HEK293 (cell line): ENCODE results near the gene ETHE1.

Source experiments
- CTCF ChIA-PET: fragments of 350-600 bp; formaldehyde crosslinking; extraction: SDS; loops from one replicate; lab custom pipeline; 2021; ENCODE audit warnings: antibody characterized with exemption; lab: Yijun Ruan, JAX
- POLR2A ChIA-PET: fragments of 300-600 bp; formaldehyde crosslinking; extraction: SDS; loops from one replicate; lab custom pipeline; 2020; ENCODE audit warnings: antibody characterized with exemption, inconsistent platforms; lab: Yijun Ruan, JAX
- H3K27ac ChIP-seq: fragments of 200-500 bp; sonication (Bioruptor generic); 2 replicates; pipeline ENCODE4 v1.5.1; 2014; ENCODE audit warnings: low read depth, low read length, control low read depth, inconsistent platforms; ENCODE audit errors: extremely low read depth
- H3K36me3 ChIP-seq, 2 experiments: fragments of 200-500 bp in 1 of 2; sonication (Bioruptor generic) in 1 of 2; 1 replicate in 1 of 2; 2 replicates in 1 of 2; pipeline ENCODE4 v1.5.1; 2014 to 2017; ENCODE audit warnings: inconsistent platforms in 2 of 2, low read length in 2 of 2; ENCODE audit not compliant: control insufficient read depth in 2 of 2, insufficient read depth in 1 of 2
- H3K4me1 ChIP-seq: fragments of 200-500 bp; sonication (Bioruptor generic); 2 replicates; pipeline ENCODE4 v1.5.1; 2014; ENCODE audit warnings: mild to moderate bottlenecking, low read length, inconsistent platforms; ENCODE audit not compliant: control insufficient read depth, insufficient read depth
- H3K4me3 ChIP-seq: 2 replicates; pipeline ENCODE4 v1.5.1; 2011; ENCODE audit warnings: low read depth, mild to moderate bottlenecking, control low read depth, low read length, moderate library complexity
- H3K9me3 ChIP-seq: fragments of 200-500 bp; sonication (Bioruptor generic); 2 replicates; pipeline ENCODE4 v1.5.1; 2014; ENCODE audit warnings: low read depth, low read length, inconsistent platforms; ENCODE audit not compliant: control insufficient read depth, insufficient read depth
- SP2 ChIP-seq: fragments of 450-650 bp; formaldehyde crosslinking; IDR thresholded peaks from 2 replicates; pipeline ENCODE4 v1.5.1; 2016; ENCODE audit warnings: missing biosample characterization, missing genetic modification characterization
- ZNF121 ChIP-seq: fragments of 450-650 bp; formaldehyde crosslinking; IDR thresholded peaks from 2 replicates; pipeline ENCODE4 v1.5.1; 2016; ENCODE audit warnings: missing biosample characterization, missing genetic modification characterization
- ZNF211 ChIP-seq: fragments of 450-650 bp; formaldehyde crosslinking; IDR thresholded peaks from 2 replicates; pipeline ENCODE4 v1.5.1; 2016; ENCODE audit warnings: low read depth, missing biosample characterization, missing genetic modification characterization
- ZNF514 ChIP-seq: fragments of 450-650 bp; formaldehyde crosslinking; IDR thresholded peaks from 2 replicates; pipeline ENCODE4 v1.5.1; 2016; ENCODE audit warnings: missing biosample characterization, missing genetic modification characterization
- ZNF521 ChIP-seq: fragments of 450-650 bp; formaldehyde crosslinking; IDR thresholded peaks from 2 replicates; pipeline ENCODE4 v1.5.1; 2017; ENCODE audit warnings: missing biosample characterization, mild to moderate bottlenecking, missing genetic modification characterization
- TF ChIP-seq, protein P1 (sequence below): fragments of 450-650 bp; formaldehyde crosslinking; conservative IDR thresholded peaks from 2 replicates; pipeline ENCODE4 v1.5.1; 2016; ENCODE audit warnings: low read depth, missing biosample characterization, missing genetic modification characterization
- TF ChIP-seq, protein P2 (sequence below): fragments of 450-650 bp; formaldehyde crosslinking; IDR thresholded peaks from 2 replicates; pipeline ENCODE4 v1.5.1; 2016; ENCODE audit warnings: missing biosample characterization, missing genetic modification characterization
- TF ChIP-seq, protein P3 (sequence below): fragments of 450-650 bp; formaldehyde crosslinking; IDR thresholded peaks from 2 replicates; pipeline ENCODE4 v1.5.1; 2016; ENCODE audit warnings: missing biosample characterization, missing genetic modification characterization
- TF ChIP-seq, protein P4 (sequence below): fragments of 450-650 bp; formaldehyde crosslinking; IDR thresholded peaks from 2 replicates; pipeline ENCODE4 v1.5.1; 2016; ENCODE audit warnings: missing biosample characterization, missing genetic modification characterization
- TF ChIP-seq, protein P5 (sequence below): fragments of 450-650 bp; formaldehyde crosslinking; IDR thresholded peaks from 2 replicates; pipeline ENCODE4 v1.5.1; 2016; ENCODE audit warnings: missing biosample characterization, missing genetic modification characterization

ETHE1 gene

DNA sequence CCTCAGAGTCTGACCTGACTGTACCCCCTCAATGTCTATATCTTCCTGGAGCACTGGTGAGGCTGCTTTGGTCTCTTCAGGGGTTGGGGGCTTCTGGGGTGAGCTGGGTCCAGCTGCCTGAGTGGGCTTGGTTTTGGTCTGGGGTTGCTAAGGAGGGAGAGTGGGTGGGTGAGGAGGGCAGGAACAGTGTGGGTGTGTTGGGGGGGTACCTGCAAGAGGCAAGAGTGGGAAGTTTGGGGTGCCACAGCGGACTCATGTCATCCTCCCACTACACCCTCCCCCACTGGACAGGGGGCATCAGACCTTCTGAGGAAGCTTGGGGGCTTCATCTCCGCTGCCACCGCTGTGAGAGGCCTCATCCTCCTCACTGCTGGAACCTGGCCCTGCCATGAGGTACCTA is 19.6 kb upstream of the ETHE1 start (continued):
- TF ChIP-seq, protein P1, sequence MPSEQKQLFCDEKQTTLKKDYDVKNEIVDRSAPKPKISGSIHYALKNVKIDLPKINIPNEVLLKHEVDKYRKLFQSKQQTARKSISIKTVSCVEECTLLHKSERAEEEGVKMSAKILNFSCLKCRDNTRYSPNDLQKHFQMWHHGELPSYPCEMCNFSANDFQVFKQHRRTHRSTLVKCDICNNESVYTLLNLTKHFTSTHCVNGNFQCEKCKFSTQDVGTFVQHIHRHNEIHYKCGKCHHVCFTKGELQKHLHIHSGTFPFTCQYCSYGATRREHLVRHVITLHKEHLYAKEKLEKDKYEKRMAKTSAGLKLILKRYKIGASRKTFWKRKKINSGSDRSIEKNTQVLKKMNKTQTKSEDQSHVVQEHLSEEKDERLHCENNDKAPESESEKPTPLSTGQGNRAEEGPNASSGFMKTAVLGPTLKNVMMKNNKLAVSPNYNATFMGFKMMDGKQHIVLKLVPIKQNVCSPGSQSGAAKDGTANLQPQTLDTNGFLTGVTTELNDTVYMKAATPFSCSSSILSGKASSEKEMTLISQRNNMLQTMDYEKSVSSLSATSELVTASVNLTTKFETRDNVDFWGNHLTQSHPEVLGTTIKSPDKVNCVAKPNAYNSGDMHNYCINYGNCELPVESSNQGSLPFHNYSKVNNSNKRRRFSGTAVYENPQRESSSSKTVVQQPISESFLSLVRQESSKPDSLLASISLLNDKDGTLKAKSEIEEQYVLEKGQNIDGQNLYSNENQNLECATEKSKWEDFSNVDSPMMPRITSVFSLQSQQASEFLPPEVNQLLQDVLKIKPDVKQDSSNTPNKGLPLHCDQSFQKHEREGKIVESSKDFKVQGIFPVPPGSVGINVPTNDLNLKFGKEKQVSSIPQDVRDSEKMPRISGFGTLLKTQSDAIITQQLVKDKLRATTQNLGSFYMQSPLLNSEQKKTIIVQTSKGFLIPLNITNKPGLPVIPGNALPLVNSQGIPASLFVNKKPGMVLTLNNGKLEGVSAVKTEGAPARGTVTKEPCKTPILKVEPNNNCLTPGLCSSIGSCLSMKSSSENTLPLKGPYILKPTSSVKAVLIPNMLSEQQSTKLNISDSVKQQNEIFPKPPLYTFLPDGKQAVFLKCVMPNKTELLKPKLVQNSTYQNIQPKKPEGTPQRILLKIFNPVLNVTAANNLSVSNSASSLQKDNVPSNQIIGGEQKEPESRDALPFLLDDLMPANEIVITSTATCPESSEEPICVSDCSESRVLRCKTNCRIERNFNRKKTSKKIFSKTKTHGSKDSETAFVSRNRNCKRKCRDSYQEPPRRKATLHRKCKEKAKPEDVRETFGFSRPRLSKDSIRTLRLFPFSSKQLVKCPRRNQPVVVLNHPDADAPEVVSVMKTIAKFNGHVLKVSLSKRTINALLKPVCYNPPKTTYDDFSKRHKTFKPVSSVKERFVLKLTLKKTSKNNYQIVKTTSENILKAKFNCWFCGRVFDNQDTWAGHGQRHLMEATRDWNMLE (tag by site-specific recombination): no peak
- TF ChIP-seq SP2: no peak
- TF ChIP-seq, protein P2, sequence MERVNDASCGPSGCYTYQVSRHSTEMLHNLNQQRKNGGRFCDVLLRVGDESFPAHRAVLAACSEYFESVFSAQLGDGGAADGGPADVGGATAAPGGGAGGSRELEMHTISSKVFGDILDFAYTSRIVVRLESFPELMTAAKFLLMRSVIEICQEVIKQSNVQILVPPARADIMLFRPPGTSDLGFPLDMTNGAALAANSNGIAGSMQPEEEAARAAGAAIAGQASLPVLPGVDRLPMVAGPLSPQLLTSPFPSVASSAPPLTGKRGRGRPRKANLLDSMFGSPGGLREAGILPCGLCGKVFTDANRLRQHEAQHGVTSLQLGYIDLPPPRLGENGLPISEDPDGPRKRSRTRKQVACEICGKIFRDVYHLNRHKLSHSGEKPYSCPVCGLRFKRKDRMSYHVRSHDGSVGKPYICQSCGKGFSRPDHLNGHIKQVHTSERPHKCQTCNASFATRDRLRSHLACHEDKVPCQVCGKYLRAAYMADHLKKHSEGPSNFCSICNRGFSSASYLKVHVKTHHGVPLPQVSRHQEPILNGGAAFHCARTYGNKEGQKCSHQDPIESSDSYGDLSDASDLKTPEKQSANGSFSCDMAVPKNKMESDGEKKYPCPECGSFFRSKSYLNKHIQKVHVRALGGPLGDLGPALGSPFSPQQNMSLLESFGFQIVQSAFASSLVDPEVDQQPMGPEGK: 0 out of 2 replicates have a peak, but pooled peaks have one; percentile 14
- TF ChIP-seq ZNF211 (tag by site-specific recombination): no peak

DNA sequence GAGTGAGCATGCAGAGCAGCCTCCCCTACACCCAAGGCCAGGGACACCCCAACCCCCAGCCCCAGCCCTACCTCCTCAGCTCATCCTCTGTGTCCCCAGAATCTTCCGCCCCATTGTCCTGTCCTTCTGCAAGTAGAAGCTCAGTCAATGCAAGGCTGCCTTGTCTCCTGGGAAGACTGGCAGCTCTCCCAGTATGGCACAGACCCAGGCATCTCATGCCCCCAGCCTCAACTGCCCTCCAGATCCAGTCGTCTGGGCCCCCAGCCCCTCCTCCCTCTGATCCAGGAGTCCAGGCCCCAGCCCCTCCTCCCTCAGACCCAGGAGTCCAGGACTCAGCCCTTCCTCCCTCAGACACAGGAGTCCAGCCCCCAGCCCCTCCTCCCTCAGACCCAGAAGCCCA is 19.0 kb upstream of the ETHE1 start:
- TF ChIP-seq, protein P3, sequence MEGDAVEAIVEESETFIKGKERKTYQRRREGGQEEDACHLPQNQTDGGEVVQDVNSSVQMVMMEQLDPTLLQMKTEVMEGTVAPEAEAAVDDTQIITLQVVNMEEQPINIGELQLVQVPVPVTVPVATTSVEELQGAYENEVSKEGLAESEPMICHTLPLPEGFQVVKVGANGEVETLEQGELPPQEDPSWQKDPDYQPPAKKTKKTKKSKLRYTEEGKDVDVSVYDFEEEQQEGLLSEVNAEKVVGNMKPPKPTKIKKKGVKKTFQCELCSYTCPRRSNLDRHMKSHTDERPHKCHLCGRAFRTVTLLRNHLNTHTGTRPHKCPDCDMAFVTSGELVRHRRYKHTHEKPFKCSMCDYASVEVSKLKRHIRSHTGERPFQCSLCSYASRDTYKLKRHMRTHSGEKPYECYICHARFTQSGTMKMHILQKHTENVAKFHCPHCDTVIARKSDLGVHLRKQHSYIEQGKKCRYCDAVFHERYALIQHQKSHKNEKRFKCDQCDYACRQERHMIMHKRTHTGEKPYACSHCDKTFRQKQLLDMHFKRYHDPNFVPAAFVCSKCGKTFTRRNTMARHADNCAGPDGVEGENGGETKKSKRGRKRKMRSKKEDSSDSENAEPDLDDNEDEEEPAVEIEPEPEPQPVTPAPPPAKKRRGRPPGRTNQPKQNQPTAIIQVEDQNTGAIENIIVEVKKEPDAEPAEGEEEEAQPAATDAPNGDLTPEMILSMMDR (tag by site-specific recombination): no peak
- TF ChIP-seq ZNF514 (tag by site-specific recombination) (no peak), ZNF121 (tag by site-specific recombination) (no peak)
- Histone ChIP-seq H3K9me3 (no peaks in the 10 kb centered on the region), H3K4me3 (no peak overlapping the region), H3K4me1 (no peaks in the 10 kb centered on the region), H3K36me3 (peaks cover 81 to 85% of the 10 kb centered on the region in 2 experiments), H3K27ac (no peak overlapping the region)
- ChIA-PET CTCF (interaction anchor here (0.8 to 2.6 kb wide), 2 partner anchors 9 to 10 kb away, joined by 3 to 24 read pairs; no protein-coding TSS in a partner anchor), POLR2A (no interaction called here)

DNA sequence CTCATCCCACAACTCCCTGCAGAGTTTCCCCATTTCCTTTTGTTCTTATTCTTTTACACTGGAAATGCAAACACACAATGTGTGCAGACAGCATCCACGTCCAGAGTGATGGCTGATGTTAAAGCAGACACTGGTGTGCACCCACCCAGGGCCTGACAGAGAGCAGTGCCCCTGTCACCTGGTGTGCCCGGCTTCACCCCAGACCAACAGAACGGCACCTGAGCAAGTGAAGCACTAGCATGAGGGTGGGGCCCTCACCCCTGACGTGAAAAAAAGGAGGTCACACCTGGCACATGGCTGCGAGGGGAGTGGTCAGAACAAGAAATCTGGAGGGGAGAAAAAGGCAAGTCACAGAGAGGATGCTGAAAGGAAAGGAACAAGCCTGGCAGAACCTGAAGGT is 18.3 kb upstream of the ETHE1 start:
- TF ChIP-seq ZNF521: 0 out of 2 replicates have a peak, but pooled peaks have one; percentile 33
- TF ChIP-seq, protein P4, sequence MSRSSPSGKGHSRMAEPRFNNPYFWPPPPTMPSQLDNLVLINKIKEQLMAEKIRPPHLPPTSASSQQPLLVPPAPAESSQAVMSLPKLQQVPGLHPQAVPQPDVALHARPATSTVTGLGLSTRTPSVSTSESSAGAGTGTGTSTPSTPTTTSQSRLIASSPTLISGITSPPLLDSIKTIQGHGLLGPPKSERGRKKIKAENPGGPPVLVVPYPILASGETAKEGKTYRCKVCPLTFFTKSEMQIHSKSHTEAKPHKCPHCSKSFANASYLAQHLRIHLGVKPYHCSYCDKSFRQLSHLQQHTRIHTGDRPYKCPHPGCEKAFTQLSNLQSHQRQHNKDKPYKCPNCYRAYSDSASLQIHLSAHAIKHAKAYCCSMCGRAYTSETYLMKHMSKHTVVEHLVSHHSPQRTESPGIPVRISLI: no peak
- TF ChIP-seq, protein P5, sequence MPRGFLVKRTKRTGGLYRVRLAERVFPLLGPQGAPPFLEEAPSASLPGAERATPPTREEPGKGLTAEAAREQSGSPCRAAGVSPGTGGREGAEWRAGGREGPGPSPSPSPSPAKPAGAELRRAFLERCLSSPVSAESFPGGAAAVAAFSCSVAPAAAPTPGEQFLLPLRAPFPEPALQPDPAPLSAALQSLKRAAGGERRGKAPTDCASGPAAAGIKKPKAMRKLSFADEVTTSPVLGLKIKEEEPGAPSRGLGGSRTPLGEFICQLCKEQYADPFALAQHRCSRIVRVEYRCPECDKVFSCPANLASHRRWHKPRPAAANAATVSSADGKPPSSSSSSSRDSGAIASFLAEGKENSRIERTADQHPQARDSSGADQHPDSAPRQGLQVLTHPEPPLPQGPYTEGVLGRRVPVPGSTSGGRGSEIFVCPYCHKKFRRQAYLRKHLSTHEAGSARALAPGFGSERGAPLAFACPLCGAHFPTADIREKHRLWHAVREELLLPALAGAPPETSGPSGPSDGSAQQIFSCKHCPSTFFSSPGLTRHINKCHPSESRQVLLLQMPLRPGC (tag by site-specific recombination): no peak
- CTCF ChIA-PET: interaction anchor here (1.0 to 2.6 kb wide), 2 partner anchors 10 to 49 kb away, joined by 3 to 24 read pairs; no protein-coding TSS in a partner anchor
- Histone ChIP-seq H3K36me3 (peaks cover 81 to 85% of the 10 kb centered on the region in 2 experiments), H3K4me1 (no peaks in the 10 kb centered on the region), H3K9me3 (no peaks in the 10 kb centered on the region), H3K27ac (peak overlapping the region; percentile 39; the same call in 1 of the 2 replicates), H3K4me3 (no peak overlapping the region)
- POLR2A ChIA-PET: interaction anchor here (0.9 kb wide), 1 partner anchor 10 kb away, joined by 3 read pairs; no protein-coding TSS in a partner anchor
